C4-2B (cell line): Measurements from ENCODE around the gene TDP1.
"Not testable (repeated sequence)": the region's sequence is repeated elsewhere in the genome, so short reads cannot be mapped to it uniquely, and the experiment has no call there.

Source experiments
- H3K27ac ChIP-seq: fragments of 450-650 bp; 2 replicates; pipeline ENCODE4 v1.5.1; 2017
- ZFX ChIP-seq: fragments of 450-650 bp; IDR thresholded peaks from 2 replicates; pipeline ENCODE4 v1.6.1; 2017
- TF ChIP-seq, protein P1 (sequence below): fragments of 450-650 bp; conservative IDR thresholded peaks from 2 replicates; pipeline ENCODE4 v1.5.1; 2017; ENCODE audit warnings: mild to moderate bottlenecking

Gene TDP1

DNA sequence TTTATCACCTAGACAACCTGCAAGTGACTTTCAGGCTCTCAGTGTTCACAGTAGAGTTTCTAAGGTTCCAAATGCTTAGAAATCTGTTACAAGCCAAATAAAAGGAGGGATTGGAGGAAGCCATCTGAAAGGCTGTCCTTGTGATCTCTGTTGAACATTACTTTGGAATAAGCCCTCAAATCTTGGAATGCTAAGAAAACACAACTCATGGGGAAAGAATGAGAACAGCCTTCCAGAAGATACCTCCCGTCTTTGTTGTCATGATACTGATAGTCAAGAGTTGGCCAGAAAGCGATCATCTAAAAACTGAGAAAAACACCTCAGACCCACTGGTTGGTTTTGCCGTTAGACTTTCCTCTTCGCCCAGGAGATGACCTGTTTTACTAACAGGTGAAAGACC is 61.6 kb downstream of the TDP1 start:
- H3K27ac ChIP-seq = no peak overlapping the region
- TF ChIP-seq, protein P1, sequence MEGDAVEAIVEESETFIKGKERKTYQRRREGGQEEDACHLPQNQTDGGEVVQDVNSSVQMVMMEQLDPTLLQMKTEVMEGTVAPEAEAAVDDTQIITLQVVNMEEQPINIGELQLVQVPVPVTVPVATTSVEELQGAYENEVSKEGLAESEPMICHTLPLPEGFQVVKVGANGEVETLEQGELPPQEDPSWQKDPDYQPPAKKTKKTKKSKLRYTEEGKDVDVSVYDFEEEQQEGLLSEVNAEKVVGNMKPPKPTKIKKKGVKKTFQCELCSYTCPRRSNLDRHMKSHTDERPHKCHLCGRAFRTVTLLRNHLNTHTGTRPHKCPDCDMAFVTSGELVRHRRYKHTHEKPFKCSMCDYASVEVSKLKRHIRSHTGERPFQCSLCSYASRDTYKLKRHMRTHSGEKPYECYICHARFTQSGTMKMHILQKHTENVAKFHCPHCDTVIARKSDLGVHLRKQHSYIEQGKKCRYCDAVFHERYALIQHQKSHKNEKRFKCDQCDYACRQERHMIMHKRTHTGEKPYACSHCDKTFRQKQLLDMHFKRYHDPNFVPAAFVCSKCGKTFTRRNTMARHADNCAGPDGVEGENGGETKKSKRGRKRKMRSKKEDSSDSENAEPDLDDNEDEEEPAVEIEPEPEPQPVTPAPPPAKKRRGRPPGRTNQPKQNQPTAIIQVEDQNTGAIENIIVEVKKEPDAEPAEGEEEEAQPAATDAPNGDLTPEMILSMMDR = no peak
- no peak for TF ChIP-seq ZFX

DNA sequence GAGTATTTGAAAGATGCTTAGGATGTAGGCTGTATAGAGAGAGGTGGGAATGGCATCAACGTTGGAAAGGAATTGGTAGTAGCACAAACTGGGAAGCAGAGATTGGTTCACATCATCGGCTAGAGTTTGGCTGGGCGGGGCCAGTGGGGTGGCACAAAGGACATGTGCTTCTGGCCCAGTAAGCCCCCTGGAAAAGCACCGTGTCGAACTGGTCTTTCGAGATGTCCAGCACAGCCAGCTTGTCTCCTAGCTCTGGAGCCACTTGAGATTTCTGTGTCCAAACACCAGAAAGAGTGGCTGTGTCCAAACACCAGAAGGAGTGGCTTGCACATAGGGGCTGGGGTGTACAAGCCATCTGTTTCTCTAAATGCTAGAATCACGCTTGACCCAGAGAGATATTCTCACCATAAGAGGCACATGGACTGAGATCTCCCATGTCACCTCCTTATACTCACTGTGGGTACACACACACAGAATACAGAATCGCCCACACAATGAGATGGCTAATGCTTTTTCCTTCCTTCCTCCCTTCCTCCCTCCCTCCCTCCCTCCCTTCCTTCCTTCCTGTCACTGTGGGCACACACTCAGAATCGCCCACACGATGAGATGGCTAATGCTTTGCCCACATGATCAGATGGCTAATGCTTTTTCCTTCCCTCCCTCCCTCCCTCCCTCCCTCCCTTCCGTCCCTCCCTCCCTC is 64.2 kb downstream of the TDP1 start:
- no peak overlapping the region for H3K27ac ChIP-seq
- TF ChIP-seq ZFX = no peak
- TF ChIP-seq, protein P1 = no peak

DNA sequence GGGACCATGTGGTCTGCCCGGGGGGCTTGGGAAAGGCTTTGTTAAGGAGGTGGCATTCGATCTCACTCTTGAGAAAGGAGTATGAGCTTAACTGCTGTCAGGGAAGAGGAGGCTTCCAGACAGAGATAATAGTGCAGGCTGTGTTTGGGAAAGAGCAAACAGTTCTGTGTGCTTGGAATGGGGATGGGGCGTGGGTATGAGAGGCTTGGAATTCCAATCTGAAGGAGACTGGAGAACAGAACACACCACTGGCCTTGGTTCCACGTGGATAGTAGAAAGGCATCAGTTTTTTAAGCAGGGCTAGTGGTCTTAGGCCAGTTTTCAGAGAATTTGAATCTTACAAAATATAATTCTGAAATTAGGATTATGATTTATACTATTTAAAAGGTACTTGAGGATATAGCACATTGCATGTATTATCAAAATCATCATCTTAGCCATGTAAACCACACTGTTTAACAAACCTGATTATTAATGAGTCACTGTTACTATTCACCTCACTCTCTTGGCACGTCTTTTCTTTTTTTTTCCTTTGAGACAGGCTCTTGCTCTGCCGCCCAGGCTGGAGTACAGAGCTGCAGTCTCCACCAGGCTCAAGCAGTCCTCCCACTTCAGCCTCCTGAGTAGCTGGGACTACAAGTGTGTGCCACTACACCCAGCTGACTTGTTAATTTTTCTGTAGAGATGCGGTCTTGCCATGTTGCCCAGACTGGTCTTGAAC is 67.6 kb downstream of the TDP1 start:
- H3K27ac ChIP-seq = no peak overlapping the region
- TF ChIP-seq, protein P1 = no peak
- no peak for TF ChIP-seq ZFX

DNA sequence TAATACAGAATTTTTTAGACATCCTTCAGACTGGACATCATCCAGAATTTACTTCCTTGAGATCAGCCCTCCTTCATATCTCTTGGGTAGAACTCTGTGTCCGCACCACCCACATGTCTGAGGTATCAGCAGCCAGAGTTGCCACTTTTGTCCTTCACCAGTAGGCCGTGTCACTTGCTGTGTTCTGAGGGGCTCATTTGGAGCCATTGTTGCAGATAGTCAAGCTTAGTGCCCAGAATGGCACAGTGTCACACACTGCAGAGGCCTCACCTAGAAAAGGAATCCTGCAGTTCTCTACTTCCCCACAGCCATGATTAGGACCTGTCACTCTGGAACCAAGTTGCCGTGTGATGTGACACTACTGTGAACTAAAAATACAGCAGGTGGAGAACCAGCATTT is 69.2 kb downstream of the TDP1 start:
- H3K27ac ChIP-seq = no peak overlapping the region
- TF ChIP-seq, protein P1 = no peak
- TF ChIP-seq ZFX = no peak

DNA sequence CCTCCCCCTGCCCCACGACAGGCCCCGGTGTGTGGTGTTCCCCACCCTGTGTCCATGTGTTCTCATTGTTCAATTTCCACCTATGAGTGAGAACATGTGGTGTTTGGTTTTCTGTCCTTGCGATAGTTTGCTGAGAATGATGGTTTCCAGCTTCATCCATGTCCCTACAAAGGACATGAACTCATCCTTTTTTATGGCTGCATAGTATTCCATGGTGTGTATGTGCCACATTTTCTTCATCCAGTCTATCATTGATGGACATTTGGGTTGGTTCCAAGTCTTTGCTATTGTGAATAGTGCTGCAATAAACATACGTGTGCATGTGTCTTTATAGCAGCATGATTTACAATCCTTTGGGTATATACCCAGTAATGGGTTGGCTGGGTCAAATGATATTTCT is 70.9 kb downstream of the TDP1 start:
- not testable (repeated sequence) for H3K27ac ChIP-seq

DNA sequence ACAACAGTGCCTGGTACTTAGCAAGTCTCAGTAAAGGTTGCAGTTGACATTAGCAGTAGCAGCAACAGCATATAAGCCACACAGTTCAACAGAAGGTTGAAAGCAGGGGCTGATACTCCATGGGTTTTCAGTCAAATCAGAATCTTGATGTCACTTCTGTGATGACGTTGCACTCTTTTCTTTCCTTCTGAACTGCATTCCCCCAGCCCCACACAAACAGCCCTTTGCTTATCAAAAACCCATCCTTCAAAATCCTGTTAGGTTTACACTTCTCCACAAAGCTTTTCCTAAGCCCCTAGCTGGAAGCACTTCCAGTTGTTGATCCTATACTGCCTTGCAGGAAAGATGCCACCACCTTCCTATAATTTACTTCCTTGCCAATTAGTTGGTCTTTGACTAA is 72.1 kb downstream of the TDP1 start:
- no peak for TF ChIP-seq ZFX
- TF ChIP-seq, protein P1 = no peak
- H3K27ac ChIP-seq = no peak overlapping the region

DNA sequence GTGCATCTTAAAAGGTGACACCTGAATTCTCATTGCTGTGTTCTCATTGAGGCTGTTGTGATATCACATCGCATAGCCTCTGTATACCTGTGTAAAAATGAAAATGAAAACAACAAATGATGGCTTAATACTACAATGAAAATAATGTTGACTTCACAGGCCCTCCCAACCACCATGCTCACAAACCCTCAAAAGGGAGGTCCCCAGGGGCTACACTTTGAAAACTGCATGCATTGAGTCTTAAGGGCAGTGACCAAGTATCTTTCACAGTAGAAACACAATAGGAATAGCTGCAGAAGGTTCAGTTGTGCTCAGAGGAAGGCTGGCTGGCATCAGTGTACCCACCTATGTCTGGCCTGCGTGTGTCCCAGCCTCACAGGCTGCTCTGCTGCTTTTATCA is 78.4 kb downstream of the TDP1 start:
- TF ChIP-seq, protein P1 = no peak
- no peak for TF ChIP-seq ZFX
- H3K27ac ChIP-seq = no peak overlapping the region
